Measurements from ENCODE around the gene IGFL2. TPM values are rescaled to one million over a fixed set of nuclear protein-coding genes. Genes with fewer than 3 reads are reported as not detected.

Gene IGFL2
- total and polyA plus RNA-seq, 10 of the 15 experiments (the other 5 are each of a cell fraction or from before 2014, with no cell fraction given), result 0.19 TPM; not detected in 9

- no peak overlapping the region for H3K27ac ChIP-seq (ENCODE audit: control insufficient read depth, insufficient read depth)
- ChIA-PET POLR2A (no interaction called here), CTCF (no interaction called here), RAD21 (ENCODE audit: unreplicated experiment) (no interaction called here), SMC1A (ENCODE audit: uncharacterized antibody, unreplicated experiment) (no interaction called here)
- in situ Hi-C loops (cut with MboI) (no loop called here), intact Hi-C loops (cut with micrococcal nuclease; ENCODE audit: unreplicated experiment) (no loop called here)
- H3K4me2 ChIP-seq (ENCODE audit: control insufficient read depth, insufficient read depth), result no peak overlapping the region
- H3K79me2 ChIP-seq (ENCODE audit: control insufficient read depth, insufficient read depth, low read length), result no peaks in the 10 kb centered on the region
- no peaks in the 10 kb centered on the region for H4K20me1 ChIP-seq (ENCODE audit: control insufficient read depth, insufficient read depth)
- no peaks in the 10 kb centered on the region for H3K9me3 ChIP-seq (replicated peaks; ENCODE audit: control insufficient read depth, insufficient read depth, low read length)
- H3K27me3 ChIP-seq (replicated peaks in 1 of 2; ENCODE audit: control insufficient read depth in 2 of 2, insufficient read depth in 2 of 2, low read length in 1 of 2), result peaks cover 0 to 2% of the 10 kb centered on the region in 2 experiments; a peak in 3 of 4 replicates
- FAIRE-seq (no peak), DNase-seq (ENCODE audit: low read depth, low spot score) (no peak), ATAC-seq (peak; percentile 31; the same call in 1 of the 3 replicates)
- no peak overlapping the region for H3K9ac ChIP-seq (ENCODE audit: control insufficient read depth, insufficient read depth, low read length)
- H2AFZ ChIP-seq (ENCODE audit: control insufficient read depth, low read depth, low read length), result no peak overlapping the region
- no peaks in the 10 kb centered on the region for H3K36me3 ChIP-seq (ENCODE audit: control insufficient read depth in 2 of 2, insufficient read depth in 2 of 2, low read length in 1 of 2)
- H3K4me3 ChIP-seq, result no peak overlapping the region
- TF ChIP-seq EED (IDR thresholded peaks at IDR 0.05; ENCODE audit: low read depth) (no peak), SMAD5 (IDR thresholded peaks at IDR 0.05; ENCODE audit: low read depth) (no peak), MTA3 (IDR thresholded peaks at IDR 0.05; ENCODE audit: borderline replicate concordance, low read length) (no peak), MXI1 (IDR thresholded peaks at IDR 0.05; ENCODE audit: low read depth, low read length) (no peak), ZBTB40 (IDR thresholded peaks at IDR 0.05; ENCODE audit: borderline replicate concordance) (no peak)
- no peaks in the 10 kb centered on the region for H3K4me1 ChIP-seq (ENCODE audit: control insufficient read depth, insufficient read depth, low read length)
- WGBS (ENCODE audit: insufficient coverage, insufficient replicate concordance, low lambda C conversion rate, missing lambda C conversion rate), result 57% methylated on average over 5 of the region's 7 CpGs
- no TSS peak for BruUV-seq (replicated peaks)
Observed at GRCh38 chr19:46176116-46176860, 28.2 kb downstream of the IGFL2 start.
